Osteocyte (in vitro differentiated cells): ENCODE results near the gene TTC33. TPM values are rescaled to one million over a fixed set of nuclear protein-coding genes. Genes with fewer than 3 reads are reported as not detected.

Source experiments
- DNase-seq: peaks from one replicate; pipeline ENCODE4 v3.0.0; 2021; ENCODE audit warnings: mixed read lengths; ENCODE audit not compliant: unreplicated experiment; ENCODE audit errors: extremely low spot score
- H3K27ac Mint-ChIP-seq: one replicate; pipeline ENCODE4 v1.8.0; 2021; ENCODE audit warnings: mild to moderate bottlenecking, mixed read lengths; ENCODE audit not compliant: unreplicated experiment
- H3K27me3 Mint-ChIP-seq: one replicate; pipeline ENCODE4 v1.8.0; 2021; ENCODE audit warnings: mixed read lengths; ENCODE audit not compliant: unreplicated experiment
- H3K36me3 Mint-ChIP-seq: one replicate; pipeline ENCODE4 v1.8.0; 2021; ENCODE audit warnings: mixed read lengths; ENCODE audit not compliant: unreplicated experiment
- H3K4me1 Mint-ChIP-seq: one replicate; pipeline ENCODE4 v1.8.0; 2021; ENCODE audit warnings: mixed read lengths; ENCODE audit not compliant: unreplicated experiment
- H3K4me3 Mint-ChIP-seq: one replicate; pipeline ENCODE4 v1.8.0; 2021; ENCODE audit warnings: mild to moderate bottlenecking, moderate library complexity, mixed read lengths; ENCODE audit not compliant: unreplicated experiment
- H3K9me3 Mint-ChIP-seq: one replicate; pipeline ENCODE4 v1.8.0; 2021; ENCODE audit warnings: mixed read lengths; ENCODE audit not compliant: unreplicated experiment
- total RNA-seq: library from RNA; stranded (reverse); gene quantifications from 2 replicates; pipeline ENCODE4 v1.2.1, GENCODE V29; 2021
- TF ChIP-seq, protein P1 (sequence below): fragments of 200-600 bp; sonication (generic); IDR thresholded peaks from 2 replicates; pipeline ENCODE4 v1.5.0; 2021; ENCODE audit warnings: antibody characterized with exemption, mild to moderate bottlenecking, moderate library complexity

Gene TTC33
- total RNA-seq, 1 donor from 2014 or later: 18.1 TPM

DNA sequence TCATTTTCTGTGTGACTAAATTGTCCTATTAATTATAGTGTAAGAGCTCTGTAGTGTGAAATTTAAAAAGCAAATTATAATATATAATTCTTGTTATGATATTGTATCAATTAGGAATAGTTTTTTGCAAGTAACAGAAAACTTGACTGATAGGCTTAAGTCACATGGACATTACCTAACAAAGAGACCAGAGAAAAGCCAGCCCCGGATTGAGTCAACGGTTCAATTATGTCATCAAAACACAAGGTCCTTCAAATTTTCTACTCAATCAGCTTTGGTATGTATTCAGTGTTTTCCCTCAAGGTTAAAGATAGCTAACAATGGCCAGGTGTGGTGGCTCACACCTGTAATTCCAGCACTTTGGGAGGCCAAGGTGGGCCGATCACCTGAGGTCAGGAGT is 202.8 kb downstream of the TTC33 start:
- Mint-ChIP-seq H3K4me1 (peaks cover 58% of the 10 kb centered on the region), H3K36me3 (no peaks in the 10 kb centered on the region), H3K27me3 (no peaks in the 10 kb centered on the region), H3K9me3 (no peaks in the 10 kb centered on the region), H3K4me3 (no peak overlapping the region), H3K27ac (no peak overlapping the region)
- no peak for DNase-seq
- TF ChIP-seq, protein P1, sequence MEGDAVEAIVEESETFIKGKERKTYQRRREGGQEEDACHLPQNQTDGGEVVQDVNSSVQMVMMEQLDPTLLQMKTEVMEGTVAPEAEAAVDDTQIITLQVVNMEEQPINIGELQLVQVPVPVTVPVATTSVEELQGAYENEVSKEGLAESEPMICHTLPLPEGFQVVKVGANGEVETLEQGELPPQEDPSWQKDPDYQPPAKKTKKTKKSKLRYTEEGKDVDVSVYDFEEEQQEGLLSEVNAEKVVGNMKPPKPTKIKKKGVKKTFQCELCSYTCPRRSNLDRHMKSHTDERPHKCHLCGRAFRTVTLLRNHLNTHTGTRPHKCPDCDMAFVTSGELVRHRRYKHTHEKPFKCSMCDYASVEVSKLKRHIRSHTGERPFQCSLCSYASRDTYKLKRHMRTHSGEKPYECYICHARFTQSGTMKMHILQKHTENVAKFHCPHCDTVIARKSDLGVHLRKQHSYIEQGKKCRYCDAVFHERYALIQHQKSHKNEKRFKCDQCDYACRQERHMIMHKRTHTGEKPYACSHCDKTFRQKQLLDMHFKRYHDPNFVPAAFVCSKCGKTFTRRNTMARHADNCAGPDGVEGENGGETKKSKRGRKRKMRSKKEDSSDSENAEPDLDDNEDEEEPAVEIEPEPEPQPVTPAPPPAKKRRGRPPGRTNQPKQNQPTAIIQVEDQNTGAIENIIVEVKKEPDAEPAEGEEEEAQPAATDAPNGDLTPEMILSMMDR: no peak

DNA sequence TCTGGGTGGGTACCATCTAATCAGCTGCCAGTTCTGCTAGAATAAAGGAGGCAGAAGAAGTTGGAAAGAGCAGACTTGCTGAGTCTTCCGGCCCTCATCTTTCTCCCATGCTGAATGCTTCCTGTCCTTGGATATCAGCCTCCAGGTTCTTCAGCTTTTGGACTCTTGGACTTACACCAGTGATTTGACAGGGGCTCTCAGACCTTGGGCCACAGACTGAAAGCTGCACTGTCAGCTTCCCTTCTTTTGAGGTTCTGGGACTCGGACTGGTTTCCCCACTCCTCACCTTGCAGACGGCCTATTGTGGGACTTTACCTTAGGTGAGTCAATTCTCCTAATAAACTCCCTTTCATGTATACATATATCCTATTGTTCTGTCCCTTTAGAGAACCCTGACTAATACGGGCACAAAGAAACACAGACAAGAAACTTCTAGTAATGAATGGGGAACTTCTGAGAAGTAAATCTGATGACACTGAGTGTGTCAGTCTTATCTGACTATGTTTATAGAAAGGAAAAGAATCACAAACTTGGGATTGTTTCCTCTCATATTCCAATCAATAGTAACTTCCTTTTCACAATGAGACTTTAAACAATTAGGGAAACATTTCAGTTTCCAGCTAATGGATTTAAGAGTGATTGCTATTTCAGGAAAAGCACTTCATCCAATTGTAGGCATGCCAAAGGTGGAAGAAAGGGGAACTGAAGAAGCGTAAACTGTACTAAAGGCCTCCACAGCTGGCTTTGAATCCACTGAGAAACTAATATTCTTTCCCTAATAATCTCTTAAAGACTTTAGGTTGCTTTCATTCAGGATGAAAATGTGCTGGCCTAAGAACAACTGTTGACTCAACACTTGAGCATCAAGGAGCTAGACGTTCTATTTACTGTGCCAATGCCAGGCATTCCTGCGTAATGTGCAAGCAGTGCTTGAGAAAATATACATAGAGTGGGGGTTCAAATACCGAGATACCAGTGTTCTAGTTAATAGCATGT is 204.0 kb downstream of the TTC33 start:
- H3K27me3 Mint-ChIP-seq: no peaks in the 10 kb centered on the region
- H3K4me1 Mint-ChIP-seq: peaks cover 51% of the 10 kb centered on the region
- H3K36me3 Mint-ChIP-seq: no peaks in the 10 kb centered on the region
- no peaks in the 10 kb centered on the region for H3K9me3 Mint-ChIP-seq
- TF ChIP-seq, protein P1: no peak
- H3K4me3 Mint-ChIP-seq: peak overlapping the region; percentile 11
- H3K27ac Mint-ChIP-seq: peak overlapping the region; percentile 93
- DNase-seq: no peak

DNA sequence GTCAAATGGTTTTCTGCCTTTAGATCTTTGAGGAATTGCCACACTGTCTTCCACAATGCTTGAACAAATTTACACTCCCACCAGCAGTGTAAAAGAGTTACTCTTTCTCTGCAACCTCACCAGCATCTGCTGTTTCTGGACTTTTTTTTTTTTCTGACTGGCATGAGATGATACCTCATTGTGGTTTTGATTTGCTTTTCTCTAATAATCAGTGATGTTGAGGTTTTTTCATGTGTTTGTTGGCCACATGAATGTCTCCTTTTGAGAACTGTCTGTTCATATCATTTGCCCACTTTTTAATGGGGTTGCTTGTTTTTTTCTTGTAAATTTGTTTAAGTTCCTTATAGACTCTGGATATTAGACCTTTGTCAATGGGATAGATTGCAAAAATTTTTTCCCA is 205.3 kb downstream of the TTC33 start:
- Mint-ChIP-seq H3K4me1 (peaks cover 43% of the 10 kb centered on the region), H3K4me3 (no peak overlapping the region)
- TF ChIP-seq, protein P1: no peak

DNA sequence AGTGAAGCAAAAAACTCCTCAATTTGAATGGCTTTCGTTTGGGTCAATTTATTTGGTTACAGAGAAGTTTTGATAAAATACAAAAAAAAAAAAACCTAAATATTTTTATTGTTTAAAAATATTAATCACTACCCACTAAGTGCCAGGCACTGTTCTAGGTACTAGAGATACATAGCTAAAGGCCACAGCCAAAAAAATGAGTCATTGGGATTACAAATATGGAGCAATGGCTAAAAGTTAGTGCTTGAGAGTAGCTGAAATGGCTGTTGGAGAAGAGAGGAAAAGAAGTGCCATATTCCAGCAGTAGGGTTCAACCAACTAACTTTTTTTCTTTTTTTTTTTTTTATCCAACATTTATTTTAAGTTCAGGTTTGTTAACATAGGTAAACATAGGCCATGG is 206.1 kb downstream of the TTC33 start:
- Mint-ChIP-seq H3K27me3 (no peaks in the 10 kb centered on the region), H3K4me1 (peaks cover 37% of the 10 kb centered on the region), H3K27ac (no peak overlapping the region), H3K4me3 (no peak overlapping the region), H3K36me3 (no peaks in the 10 kb centered on the region), H3K9me3 (no peaks in the 10 kb centered on the region)
- DNase-seq: no peak
- TF ChIP-seq, protein P1: no peak

More for the DNA sequence above, 205.3 kb downstream of the TTC33 start:
- DNase-seq: no peak
- Mint-ChIP-seq H3K27me3 (no peaks in the 10 kb centered on the region), H3K36me3 (no peaks in the 10 kb centered on the region), H3K27ac (peak overlapping the region; percentile 52), H3K9me3 (no peaks in the 10 kb centered on the region)

DNA sequence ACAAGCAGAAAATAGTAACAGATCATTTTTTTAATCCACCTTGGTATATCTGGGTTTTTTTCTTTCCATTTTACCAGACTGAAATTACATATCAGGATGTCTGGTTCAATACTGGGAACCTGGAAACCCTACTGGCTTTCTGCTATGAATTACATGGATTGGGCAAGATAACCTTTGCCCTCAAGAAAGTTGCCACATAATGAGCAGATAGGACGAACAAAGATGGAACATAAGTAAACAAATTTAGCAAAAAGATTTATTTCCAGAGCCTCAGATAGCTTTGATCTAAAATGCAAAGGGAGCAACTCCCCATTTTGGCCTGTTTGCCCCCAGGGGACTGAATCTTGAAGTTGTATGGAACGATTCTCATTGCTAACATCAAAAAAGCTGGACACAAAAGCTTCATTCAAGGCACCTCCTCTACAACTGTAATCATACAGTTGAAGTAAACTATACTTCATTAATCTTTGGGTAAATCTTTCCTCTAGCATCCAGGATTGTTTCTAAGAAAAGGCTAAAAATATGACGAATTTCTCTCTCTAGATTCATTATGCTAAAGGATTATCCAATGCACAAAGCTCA is 207.7 kb downstream of the TTC33 start:
- H3K27ac Mint-ChIP-seq: no peak overlapping the region
- H3K27me3 Mint-ChIP-seq: no peaks in the 10 kb centered on the region
- no peak overlapping the region for H3K4me3 Mint-ChIP-seq
- no peaks in the 10 kb centered on the region for H3K9me3 Mint-ChIP-seq
- TF ChIP-seq, protein P1: no peak
- H3K4me1 Mint-ChIP-seq: peaks cover 24% of the 10 kb centered on the region
- no peak for DNase-seq
- H3K36me3 Mint-ChIP-seq: no peaks in the 10 kb centered on the region
